ENCODE data around the gene LRRC4C.
"Not testable (repeated sequence)": the region's sequence is repeated elsewhere in the genome, so short reads cannot be mapped to it uniquely, and the experiment has no call there.

Gene LRRC4C

DNA sequence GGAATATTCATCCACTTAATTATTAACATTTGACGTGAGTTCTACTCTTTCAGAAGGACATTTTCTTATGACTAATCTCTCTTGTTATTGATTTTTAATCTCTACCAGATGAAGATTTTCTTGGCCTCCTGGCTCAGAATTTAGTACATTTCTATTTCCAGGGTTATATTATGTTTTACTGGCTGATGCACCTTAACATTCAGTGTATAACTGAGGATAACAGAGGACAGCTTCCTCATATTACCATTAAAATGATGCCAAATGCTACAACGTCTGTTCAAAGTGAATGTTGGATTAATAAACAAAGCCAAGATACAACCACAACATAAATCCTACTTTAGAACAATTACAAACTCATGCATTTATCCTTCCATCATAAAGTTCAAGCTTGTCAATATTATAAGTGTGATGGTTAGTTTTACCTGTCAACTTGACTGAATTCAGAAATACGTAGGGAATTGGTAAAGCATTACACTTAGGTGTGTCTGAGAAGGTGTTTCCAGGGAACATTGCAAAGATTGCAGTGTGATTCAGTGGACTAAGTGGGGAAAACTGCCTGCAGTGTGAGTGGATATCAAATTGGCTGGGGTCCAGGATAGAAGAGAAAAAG lies 485.2 kb downstream of the LRRC4C start:
- Histone ChIP-seq H3K27me3 (replicated peaks; ENCODE audit: control insufficient read depth, insufficient read depth, low read length) (no peaks in the 10 kb centered on the region), H3K4me3 (replicated peaks; ENCODE audit: low read depth, low read length) (no peak overlapping the region), H3K36me3 (ENCODE audit: control insufficient read depth, insufficient read depth, low read length) (no peaks in the 10 kb centered on the region)
- DNase-seq (ENCODE audit: extremely low read depth, insufficient read length): no peak
- TF ChIP-seq, protein P1, sequence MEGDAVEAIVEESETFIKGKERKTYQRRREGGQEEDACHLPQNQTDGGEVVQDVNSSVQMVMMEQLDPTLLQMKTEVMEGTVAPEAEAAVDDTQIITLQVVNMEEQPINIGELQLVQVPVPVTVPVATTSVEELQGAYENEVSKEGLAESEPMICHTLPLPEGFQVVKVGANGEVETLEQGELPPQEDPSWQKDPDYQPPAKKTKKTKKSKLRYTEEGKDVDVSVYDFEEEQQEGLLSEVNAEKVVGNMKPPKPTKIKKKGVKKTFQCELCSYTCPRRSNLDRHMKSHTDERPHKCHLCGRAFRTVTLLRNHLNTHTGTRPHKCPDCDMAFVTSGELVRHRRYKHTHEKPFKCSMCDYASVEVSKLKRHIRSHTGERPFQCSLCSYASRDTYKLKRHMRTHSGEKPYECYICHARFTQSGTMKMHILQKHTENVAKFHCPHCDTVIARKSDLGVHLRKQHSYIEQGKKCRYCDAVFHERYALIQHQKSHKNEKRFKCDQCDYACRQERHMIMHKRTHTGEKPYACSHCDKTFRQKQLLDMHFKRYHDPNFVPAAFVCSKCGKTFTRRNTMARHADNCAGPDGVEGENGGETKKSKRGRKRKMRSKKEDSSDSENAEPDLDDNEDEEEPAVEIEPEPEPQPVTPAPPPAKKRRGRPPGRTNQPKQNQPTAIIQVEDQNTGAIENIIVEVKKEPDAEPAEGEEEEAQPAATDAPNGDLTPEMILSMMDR (IDR thresholded peaks at IDR 0.05; ENCODE audit: insufficient read depth, low read length, poor library complexity, severe bottlenecking): no peak

DNA sequence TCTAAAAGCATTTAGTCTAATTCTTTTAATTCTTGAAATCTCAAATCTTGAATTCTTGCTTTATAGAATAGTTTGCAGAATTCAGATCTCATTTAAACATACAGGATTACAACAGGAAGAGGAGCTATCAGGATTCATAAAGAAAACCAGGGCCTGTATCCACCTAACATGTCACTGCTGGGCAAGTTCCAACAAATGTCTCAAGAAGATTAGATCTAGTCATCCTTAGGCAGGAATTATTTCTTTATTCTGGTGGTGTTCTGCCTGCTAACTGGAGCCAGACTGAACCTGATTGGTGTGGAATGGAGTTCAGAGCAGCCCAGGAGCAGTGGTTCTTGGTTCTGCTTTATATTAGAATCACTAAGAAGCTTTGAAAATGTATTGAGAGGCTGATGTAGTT lies 500.7 kb downstream of the LRRC4C start:
- TF ChIP-seq, protein P1 (IDR thresholded peaks at IDR 0.05; ENCODE audit: insufficient read depth, low read length, poor library complexity, severe bottlenecking): no peak
- DNase-seq (ENCODE audit: extremely low read depth, insufficient read length): no peak
- Histone ChIP-seq H3K27me3 (replicated peaks; ENCODE audit: control insufficient read depth, insufficient read depth, low read length) (no peaks in the 10 kb centered on the region), H3K36me3 (ENCODE audit: control insufficient read depth, insufficient read depth, low read length) (no peaks in the 10 kb centered on the region), H3K4me3 (replicated peaks; ENCODE audit: low read depth, low read length) (no peak overlapping the region)

DNA sequence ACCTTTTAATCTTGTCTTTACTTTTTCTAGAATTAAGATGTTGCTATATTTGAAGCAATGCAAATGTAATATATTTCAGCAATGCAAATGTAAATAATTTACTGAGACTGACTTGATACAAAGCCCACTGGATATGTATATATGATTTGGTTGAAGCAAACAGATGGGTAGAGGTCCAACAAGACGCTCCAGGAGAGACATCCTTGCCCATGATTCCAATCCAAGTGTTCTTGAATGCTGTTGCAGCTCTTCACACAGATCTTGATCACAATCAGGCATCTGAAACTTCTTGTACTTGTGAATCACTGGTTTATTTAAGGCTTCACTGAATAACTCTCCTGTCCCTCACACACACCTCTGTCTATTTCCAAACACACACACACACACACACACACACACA lies 507.0 kb downstream of the LRRC4C start:
- TF ChIP-seq, protein P1 (IDR thresholded peaks at IDR 0.05; ENCODE audit: insufficient read depth, low read length, poor library complexity, severe bottlenecking): no peak
- Histone ChIP-seq H3K4me3 (replicated peaks; ENCODE audit: low read depth, low read length) (no peak overlapping the region), H3K36me3 (ENCODE audit: control insufficient read depth, insufficient read depth, low read length) (no peaks in the 10 kb centered on the region), H3K27me3 (replicated peaks; ENCODE audit: control insufficient read depth, insufficient read depth, low read length) (no peaks in the 10 kb centered on the region)
- no peak for DNase-seq (ENCODE audit: extremely low read depth, insufficient read length)

DNA sequence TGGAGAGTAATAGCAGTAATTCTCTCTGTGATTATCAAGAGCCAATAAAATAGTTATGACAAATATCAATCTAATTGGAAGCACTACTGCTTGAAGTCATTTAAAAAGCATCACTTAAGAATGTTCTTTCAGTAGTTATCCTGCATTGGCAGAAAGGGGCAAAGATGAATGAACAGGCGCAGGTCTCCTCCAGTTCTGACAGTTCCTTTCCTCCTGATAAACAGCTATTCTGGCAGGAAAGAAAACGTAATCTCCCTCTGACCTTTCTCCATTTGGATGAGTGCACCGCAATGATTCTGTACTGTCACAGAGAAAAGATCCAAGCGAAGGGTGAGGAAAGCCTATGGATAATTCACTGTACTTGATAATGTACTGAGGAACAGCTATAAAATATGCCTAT lies 521.5 kb downstream of the LRRC4C start:
- DNase-seq (ENCODE audit: extremely low read depth, insufficient read length): no peak
- TF ChIP-seq, protein P1 (IDR thresholded peaks at IDR 0.05; ENCODE audit: insufficient read depth, low read length, poor library complexity, severe bottlenecking): no peak
- no peaks in the 10 kb centered on the region for H3K36me3 ChIP-seq (ENCODE audit: control insufficient read depth, insufficient read depth, low read length)
- H3K4me3 ChIP-seq (replicated peaks; ENCODE audit: low read depth, low read length): no peak overlapping the region
- H3K27me3 ChIP-seq (replicated peaks; ENCODE audit: control insufficient read depth, insufficient read depth, low read length): no peaks in the 10 kb centered on the region

DNA sequence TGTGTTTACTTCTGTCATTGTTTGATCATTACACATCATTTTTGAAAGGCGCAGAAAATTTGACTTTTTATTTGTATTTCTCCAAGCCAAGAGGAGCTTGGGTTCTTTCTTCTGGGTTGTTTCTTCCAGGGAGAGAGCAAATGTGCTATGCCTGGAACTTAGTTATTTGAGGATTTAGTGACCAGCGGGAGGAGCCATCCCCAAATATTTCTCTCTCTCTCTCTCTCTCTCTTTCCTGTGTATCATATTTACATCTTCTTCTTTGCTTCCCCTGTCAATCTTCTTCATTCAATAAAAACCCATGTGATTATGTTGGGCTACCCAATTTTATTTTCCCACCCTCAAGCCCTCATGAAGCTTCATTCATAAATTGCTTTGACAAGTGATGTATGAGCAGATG lies 534.5 kb downstream of the LRRC4C start:
- H3K27me3 ChIP-seq (replicated peaks; ENCODE audit: control insufficient read depth, insufficient read depth, low read length): no peaks in the 10 kb centered on the region
- DNase-seq (ENCODE audit: extremely low read depth, insufficient read length): no peak
- TF ChIP-seq, protein P1 (IDR thresholded peaks at IDR 0.05; ENCODE audit: insufficient read depth, low read length, poor library complexity, severe bottlenecking): no peak
- H3K36me3 ChIP-seq (ENCODE audit: control insufficient read depth, insufficient read depth, low read length): no peaks in the 10 kb centered on the region
- no peak overlapping the region for H3K4me3 ChIP-seq (replicated peaks; ENCODE audit: low read depth, low read length)

DNA sequence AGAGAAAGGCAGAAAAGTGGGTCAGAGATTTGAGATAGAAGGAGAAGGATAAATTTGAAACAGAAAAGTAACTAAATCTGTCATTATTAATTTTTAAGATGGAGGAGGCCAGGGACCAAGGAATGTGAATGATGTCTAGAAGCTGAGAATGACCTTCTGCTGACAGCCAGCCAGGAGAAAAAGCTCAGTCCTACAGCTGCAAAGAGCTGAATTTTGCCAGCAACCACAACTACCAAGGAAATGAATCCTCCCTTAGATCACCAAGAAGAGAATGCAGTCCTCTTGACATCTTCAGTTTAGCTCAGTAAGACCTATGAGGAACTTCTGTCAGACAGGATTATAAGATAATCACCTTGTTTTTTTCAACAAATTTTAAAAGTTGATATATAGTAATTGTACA lies 538.2 kb downstream of the LRRC4C start:
- DNase-seq (ENCODE audit: extremely low read depth, insufficient read length): no peak
- no peaks in the 10 kb centered on the region for H3K36me3 ChIP-seq (ENCODE audit: control insufficient read depth, insufficient read depth, low read length)
- TF ChIP-seq, protein P1 (IDR thresholded peaks at IDR 0.05; ENCODE audit: insufficient read depth, low read length, poor library complexity, severe bottlenecking): no peak
- no peaks in the 10 kb centered on the region for H3K27me3 ChIP-seq (replicated peaks; ENCODE audit: control insufficient read depth, insufficient read depth, low read length)
- no peak overlapping the region for H3K4me3 ChIP-seq (replicated peaks; ENCODE audit: low read depth, low read length)

DNA sequence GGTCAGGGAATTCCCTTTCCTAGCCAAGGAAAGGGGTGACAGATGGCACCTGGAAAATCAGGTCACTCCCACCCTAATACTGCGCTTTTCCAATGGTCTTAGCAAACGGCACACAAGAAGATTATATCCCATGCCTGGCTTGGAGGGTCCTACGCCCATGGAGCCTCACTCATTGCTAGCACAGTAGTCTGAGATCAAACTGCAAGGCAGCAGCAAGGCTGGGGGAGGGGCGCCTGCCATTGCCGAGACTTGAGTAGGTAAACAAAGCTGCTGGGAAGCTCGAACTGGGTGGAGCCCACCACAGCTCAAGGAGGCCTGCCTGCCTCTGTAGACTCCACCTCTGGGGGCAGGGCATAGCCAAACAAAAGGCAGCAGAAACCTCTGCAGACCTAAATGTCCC lies 548.7 kb downstream of the LRRC4C start:
- not testable (repeated sequence) for H3K4me3 ChIP-seq (replicated peaks; ENCODE audit: low read depth, low read length); H3K36me3 ChIP-seq (ENCODE audit: control insufficient read depth, insufficient read depth, low read length); DNase-seq (ENCODE audit: extremely low read depth, insufficient read length); H3K27me3 ChIP-seq (replicated peaks; ENCODE audit: control insufficient read depth, insufficient read depth, low read length)
